ENCODE results near the gene MEGF11.

Gene MEGF11

DNA sequence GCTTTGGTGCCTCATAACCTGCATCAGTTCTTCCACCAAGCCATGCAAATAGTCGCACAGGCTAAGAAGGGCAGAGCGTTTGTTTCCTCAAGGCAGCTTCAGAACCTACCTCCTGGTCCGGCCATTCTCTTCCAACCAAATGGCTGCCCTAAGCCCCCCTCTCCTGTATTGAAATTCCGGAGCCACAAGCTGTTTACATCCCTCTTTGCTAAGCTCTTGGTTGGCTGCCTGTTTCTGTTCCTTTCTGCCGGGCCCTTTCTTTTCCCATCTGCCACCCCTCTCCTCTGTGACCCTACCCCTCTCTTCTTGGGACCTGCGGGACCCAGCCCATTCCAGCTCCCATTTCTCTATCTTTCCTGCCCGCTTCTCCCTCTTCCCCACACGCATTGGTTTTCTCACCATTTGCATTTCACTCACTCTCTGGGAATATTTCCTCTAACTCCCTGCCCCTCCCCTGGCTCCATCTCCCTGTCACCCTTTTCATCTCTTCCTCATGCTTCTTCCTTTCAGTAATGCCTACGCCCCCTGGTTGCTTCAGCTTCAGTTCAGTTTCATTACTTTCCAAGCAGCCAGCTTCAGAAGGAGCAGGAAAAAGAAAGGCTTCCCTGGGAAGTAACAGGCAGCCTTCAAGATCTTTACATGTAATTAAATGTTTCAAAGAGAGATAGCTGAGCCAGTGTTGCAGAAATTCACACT lies 270.8 kb downstream of the MEGF11 start:
- Histone ChIP-seq H3K27ac (no peak overlapping the region), H3K27me3 (peaks cover 0 to 52% of the 10 kb centered on the region in 2 donors)
- intact Hi-C loops (cut with DNase I; ENCODE audit: low total_unique reads), result no loop called here

DNA sequence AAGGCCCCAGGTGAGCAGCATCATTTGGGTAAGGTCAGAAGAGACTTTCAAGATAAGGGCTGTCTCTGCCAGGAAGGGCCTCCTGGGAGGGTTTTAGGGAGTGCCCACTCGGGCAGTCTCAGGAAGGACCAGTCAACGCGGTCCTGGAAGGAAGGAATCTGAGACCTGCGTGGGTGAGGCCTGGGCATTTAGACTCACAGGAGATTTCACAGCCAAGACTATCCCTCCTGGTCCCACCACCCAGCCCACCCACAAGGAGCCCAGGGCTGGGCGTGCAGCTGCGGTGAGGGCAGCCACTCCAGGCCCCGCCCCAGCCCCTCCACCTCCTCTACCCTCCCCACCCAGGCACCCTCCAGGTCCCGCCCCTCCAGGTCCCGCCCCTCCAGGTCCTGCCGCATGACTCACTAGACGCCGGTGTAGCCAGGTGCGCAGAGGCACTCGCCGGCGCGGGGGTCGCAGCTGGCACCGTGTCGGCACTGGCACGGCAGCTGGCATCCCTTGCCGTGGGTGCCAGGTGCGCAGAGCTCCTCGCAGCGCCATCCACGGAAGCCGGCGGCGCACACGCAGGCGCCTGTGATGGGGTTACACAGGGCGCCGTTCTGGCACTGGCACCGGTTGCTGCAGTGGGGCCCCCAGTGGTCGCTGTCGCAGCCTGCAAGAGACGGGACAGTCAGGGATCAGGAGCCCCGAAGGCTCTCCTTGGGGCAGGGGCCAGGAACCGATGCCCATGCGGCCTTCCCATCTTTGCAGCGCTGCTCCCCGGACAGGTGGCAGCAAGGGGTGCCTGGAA lies 271.5 kb downstream of the MEGF11 start:
- no peaks in the 10 kb centered on the region for H3K36me3 ChIP-seq
- peaks cover 0 to 46% of the 10 kb centered on the region in 2 donors for H3K27me3 ChIP-seq
- no peak overlapping the region for H3K27ac ChIP-seq
- intact Hi-C loops (cut with DNase I; ENCODE audit: low total_unique reads), result no loop called here
- no peak overlapping the region for H3K4me3 ChIP-seq
- no peak for DNase-seq
- no peaks in the 10 kb centered on the region for H3K9me3 ChIP-seq
- TF ChIP-seq, protein P1, sequence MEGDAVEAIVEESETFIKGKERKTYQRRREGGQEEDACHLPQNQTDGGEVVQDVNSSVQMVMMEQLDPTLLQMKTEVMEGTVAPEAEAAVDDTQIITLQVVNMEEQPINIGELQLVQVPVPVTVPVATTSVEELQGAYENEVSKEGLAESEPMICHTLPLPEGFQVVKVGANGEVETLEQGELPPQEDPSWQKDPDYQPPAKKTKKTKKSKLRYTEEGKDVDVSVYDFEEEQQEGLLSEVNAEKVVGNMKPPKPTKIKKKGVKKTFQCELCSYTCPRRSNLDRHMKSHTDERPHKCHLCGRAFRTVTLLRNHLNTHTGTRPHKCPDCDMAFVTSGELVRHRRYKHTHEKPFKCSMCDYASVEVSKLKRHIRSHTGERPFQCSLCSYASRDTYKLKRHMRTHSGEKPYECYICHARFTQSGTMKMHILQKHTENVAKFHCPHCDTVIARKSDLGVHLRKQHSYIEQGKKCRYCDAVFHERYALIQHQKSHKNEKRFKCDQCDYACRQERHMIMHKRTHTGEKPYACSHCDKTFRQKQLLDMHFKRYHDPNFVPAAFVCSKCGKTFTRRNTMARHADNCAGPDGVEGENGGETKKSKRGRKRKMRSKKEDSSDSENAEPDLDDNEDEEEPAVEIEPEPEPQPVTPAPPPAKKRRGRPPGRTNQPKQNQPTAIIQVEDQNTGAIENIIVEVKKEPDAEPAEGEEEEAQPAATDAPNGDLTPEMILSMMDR (IDR thresholded peaks at IDR 0.05), result no peak
- peaks cover 0 to 11% (median 7%) of the 10 kb centered on the region in 4 donors for H3K4me1 ChIP-seq

More for the DNA sequence above, 270.8 kb downstream of the MEGF11 start:
- H3K4me3 ChIP-seq, result no peak overlapping the region
- TF ChIP-seq, protein P1 (IDR thresholded peaks at IDR 0.05), result no peak
- H3K4me1 ChIP-seq, result peaks cover 0 to 11% (median 7%) of the 10 kb centered on the region in 4 donors
- no peaks in the 10 kb centered on the region for H3K36me3 ChIP-seq
- H3K9me3 ChIP-seq, result no peaks in the 10 kb centered on the region
- DNase-seq, result no peak

DNA sequence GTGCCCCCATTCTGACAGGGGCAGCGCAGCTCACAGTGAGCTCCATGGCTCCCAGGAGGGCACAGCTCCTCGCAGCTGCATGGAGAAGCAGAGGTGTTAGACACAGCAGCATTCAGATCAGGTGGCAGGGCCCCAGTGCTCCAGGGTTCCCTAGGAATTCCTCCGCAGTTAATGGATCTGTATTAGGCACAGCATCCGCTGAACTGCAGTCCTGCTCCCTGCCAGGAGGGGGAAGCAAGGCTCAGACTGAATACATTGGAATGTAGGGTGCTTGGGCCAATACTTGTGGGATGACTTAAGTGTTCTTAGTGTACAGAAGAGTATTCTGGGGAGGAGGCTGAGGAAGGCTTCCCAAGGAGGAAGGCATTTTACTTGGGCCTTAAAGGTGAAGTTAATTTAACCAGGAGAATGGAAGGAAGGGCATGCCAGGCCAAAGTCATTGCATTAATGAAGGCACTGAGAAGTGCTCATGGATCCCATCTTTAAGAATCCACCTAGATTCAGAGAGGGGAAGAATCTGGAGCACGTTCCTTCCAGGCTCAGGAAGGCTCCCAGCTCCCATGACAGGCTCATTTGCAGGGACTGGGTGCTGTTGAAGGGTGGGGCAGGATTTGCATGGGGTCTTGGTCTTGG lies 272.6 kb downstream of the MEGF11 start:
- Histone ChIP-seq H3K4me3 (no peak overlapping the region), H3K27ac (no peak overlapping the region), H3K4me1 (peaks cover 0 to 11% (median 7%) of the 10 kb centered on the region in 4 donors), H3K9me3 (no peaks in the 10 kb centered on the region), H3K27me3 (peaks cover 0 to 52% of the 10 kb centered on the region in 2 donors), H3K36me3 (no peaks in the 10 kb centered on the region)
- DNase-seq, result peak in 1 of 2 donors; percentile 44
- TF ChIP-seq, protein P1 (IDR thresholded peaks at IDR 0.05), result peak; percentile 43 to 44
- intact Hi-C loops (cut with DNase I; ENCODE audit: low total_unique reads), result no loop called here

DNA sequence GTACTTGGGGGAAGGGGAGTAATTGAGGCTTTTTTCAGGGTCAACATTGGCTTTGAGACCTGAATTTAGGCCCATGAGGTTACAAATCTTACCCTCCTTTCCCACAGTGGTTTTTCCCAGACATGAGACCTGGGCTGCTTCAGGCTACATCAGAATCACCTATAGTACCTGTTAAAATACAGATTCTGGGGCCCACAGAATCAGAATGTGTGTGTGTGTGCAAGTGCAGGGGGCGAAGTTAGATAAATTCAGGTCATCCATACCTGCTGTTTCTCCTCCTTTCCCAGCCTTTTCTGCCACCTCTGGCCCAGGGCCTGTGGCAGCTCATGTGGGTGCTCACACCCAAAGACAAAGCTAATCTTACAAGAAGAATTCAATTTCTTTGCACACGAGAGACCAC lies 273.7 kb downstream of the MEGF11 start:
- peaks cover 0 to 11% (median 7%) of the 10 kb centered on the region in 4 donors for H3K4me1 ChIP-seq
- no peaks in the 10 kb centered on the region for H3K36me3 ChIP-seq

DNA sequence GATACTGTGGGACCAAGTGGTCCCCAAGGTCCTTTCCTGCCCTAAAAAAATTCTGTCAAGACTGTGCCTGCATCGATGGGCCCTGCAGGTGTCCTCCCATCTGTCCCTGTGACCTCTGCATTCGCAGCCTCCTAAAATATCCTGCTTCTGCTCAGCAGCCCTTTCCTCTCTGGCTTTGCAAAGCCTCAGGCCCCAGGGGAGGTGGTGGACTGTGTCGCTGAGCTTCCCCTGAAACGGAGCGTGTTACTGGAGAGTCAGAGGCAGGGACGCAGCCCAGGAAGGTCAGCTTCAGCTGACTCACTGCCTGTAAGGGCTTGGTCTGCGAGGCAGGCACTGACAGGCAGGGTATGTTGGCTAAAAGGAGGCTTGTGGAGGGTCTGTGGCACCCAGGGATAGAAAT lies 274.2 kb downstream of the MEGF11 start:
- intact Hi-C loops (cut with DNase I; ENCODE audit: low total_unique reads), result no loop called here
- DNase-seq, result no peak

More for the DNA sequence above, 273.7 kb downstream of the MEGF11 start:
- TF ChIP-seq, protein P1 (IDR thresholded peaks at IDR 0.05), result no peak
- Histone ChIP-seq H3K4me3 (no peak overlapping the region), H3K27ac (no peak overlapping the region), H3K27me3 (peaks cover 0 to 50% of the 10 kb centered on the region in 2 donors), H3K9me3 (no peaks in the 10 kb centered on the region)
- no peak for DNase-seq
- intact Hi-C loops (cut with DNase I; ENCODE audit: low total_unique reads), result no loop called here

More for the DNA sequence above, 274.2 kb downstream of the MEGF11 start:
- Histone ChIP-seq H3K27ac (no peak overlapping the region), H3K9me3 (no peaks in the 10 kb centered on the region), H3K27me3 (peaks cover 0 to 46% of the 10 kb centered on the region in 2 donors), H3K4me3 (no peak overlapping the region), H3K4me1 (peaks cover 0 to 11% (median 7%) of the 10 kb centered on the region in 4 donors), H3K36me3 (no peaks in the 10 kb centered on the region)
- TF ChIP-seq, protein P1 (IDR thresholded peaks at IDR 0.05), result no peak

Measured in tibial artery (tissue), 4 donors.